Brain microvascular endothelial cell (primary cell): ENCODE measurements around the gene PGC.
A peak's percentile ranks its signal among the peaks of the same experiment; 100 is the strongest.

Experiments used
- DNase-seq: peaks from one replicate; pipeline ENCODE4 v3.0.0-alpha.2; 2020
- H3K27ac ChIP-seq: fragments of 250-450 bp; sonication (Bioruptor Pico); 2 replicates; pipeline ENCODE4 v1.5.1; 2020; ENCODE audit warnings: mild to moderate bottlenecking, moderate library complexity
- H3K27me3 ChIP-seq: fragments of 250-450 bp; sonication (Bioruptor Pico); replicated peaks from 2 replicates; pipeline ENCODE4 v1.5.1; 2020; ENCODE audit warnings: mild to moderate bottlenecking
- H3K36me3 ChIP-seq: fragments of 250-450 bp; sonication (Bioruptor Pico); replicated peaks from 2 replicates; pipeline ENCODE4 v1.5.1; 2020; ENCODE audit warnings: mild to moderate bottlenecking
- H3K4me3 ChIP-seq: 2 replicates; pipeline ENCODE4 v1.5.1; 2011; ENCODE audit warnings: low read depth, mild to moderate bottlenecking, control low read depth, low read length, moderate library complexity
- in situ Hi-C: cut with HindIII; loops from 2 replicates; pipeline ENCODE4 v1.10.0; 2017; ENCODE audit warnings: low sequenced_read_pairs, low pct_ligation_motif_present
- TF ChIP-seq, protein P1 (sequence below): IDR thresholded peaks from 2 replicates; pipeline ENCODE4 v1.5.1; 2011; ENCODE audit warnings: low read depth, mild to moderate bottlenecking, moderate library complexity, low read length, control low read depth, inconsistent platforms; ENCODE audit errors: missing control alignments

The PGC gene

GRCh38 chr6:41702771-41703494 is 44.3 kb downstream of the PGC start:
- Histone ChIP-seq H3K4me3 (no peak overlapping the region), H3K27me3 (no peaks in the 10 kb centered on the region), H3K36me3 (no peaks in the 10 kb centered on the region), H3K27ac (no peak overlapping the region)
- no peak for DNase-seq
- in situ Hi-C loops, result no loop called here
- TF ChIP-seq, protein P1, sequence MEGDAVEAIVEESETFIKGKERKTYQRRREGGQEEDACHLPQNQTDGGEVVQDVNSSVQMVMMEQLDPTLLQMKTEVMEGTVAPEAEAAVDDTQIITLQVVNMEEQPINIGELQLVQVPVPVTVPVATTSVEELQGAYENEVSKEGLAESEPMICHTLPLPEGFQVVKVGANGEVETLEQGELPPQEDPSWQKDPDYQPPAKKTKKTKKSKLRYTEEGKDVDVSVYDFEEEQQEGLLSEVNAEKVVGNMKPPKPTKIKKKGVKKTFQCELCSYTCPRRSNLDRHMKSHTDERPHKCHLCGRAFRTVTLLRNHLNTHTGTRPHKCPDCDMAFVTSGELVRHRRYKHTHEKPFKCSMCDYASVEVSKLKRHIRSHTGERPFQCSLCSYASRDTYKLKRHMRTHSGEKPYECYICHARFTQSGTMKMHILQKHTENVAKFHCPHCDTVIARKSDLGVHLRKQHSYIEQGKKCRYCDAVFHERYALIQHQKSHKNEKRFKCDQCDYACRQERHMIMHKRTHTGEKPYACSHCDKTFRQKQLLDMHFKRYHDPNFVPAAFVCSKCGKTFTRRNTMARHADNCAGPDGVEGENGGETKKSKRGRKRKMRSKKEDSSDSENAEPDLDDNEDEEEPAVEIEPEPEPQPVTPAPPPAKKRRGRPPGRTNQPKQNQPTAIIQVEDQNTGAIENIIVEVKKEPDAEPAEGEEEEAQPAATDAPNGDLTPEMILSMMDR, result no peak

DNA sequence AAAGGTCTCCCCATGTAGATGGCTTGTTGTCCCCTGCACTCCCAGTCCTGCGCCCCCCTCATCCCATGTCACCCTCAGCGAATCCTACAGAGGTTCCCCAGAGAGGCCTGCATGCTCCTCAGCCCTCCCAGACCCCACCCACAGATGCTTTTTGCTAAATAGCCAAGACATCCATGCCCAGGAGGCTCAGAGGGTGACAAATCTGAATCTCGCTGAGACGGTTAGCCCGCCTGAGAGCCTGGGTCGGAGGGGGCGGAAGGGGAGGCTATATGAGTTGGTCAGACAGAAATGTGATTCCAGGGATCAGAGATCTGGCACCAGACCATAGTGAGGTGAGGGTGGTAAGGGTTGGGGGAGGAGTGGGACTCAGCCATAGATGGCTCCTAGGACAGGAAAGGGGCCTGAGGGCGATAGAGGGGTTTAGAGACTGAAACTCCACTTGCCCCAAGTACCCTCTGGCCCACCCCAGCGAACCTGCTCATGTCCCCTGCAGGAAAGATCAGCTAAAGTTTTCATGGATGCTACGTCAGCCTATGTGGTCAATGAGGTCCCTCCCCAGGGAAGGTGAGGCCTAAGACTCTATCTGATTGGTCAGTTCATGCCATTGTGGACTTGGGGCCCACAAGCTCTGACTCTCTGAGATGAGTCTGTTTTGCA is 45.0 kb downstream of the PGC start:
- DNase-seq, result no peak
- Histone ChIP-seq H3K27me3 (no peaks in the 10 kb centered on the region), H3K27ac (no peak overlapping the region), H3K4me3 (no peak overlapping the region), H3K36me3 (no peaks in the 10 kb centered on the region)
- in situ Hi-C loops, result no loop called here
- TF ChIP-seq, protein P1, result no peak

- TF ChIP-seq, protein P1, result peak; percentile 46
- Histone ChIP-seq H3K27ac (peak overlapping the region; percentile 34), H3K36me3 (no peaks in the 10 kb centered on the region), H3K27me3 (no peaks in the 10 kb centered on the region), H3K4me3 (no peak overlapping the region)
- in situ Hi-C loops, result no loop called here
- DNase-seq, result no peak
Measured at GRCh38 chr6:41700463-41701347, 46.5 kb downstream of the PGC start.

- TF ChIP-seq, protein P1, result no peak
- Histone ChIP-seq H3K27ac (peak overlapping the region; percentile 98), H3K27me3 (no peaks in the 10 kb centered on the region), H3K36me3 (no peaks in the 10 kb centered on the region), H3K4me3 (no peak overlapping the region)
- no peak for DNase-seq
- in situ Hi-C loops, result no loop called here
Measured at GRCh38 chr6:41699063-41699462, 48.1 kb downstream of the PGC start.

- no peaks in the 10 kb centered on the region for H3K36me3 ChIP-seq
- H3K27ac ChIP-seq, result peak overlapping the region; percentile 98
- H3K27me3 ChIP-seq, result no peaks in the 10 kb centered on the region
- peak overlapping the region; percentile 7 for H3K4me3 ChIP-seq
- in situ Hi-C loops, result no loop called here
- peak; percentile 96 for DNase-seq
- TF ChIP-seq, protein P1, result no peak
Measured at GRCh38 chr6:41697861-41698781, 49.1 kb downstream of the PGC start.
